ENCODE results near the gene SLAMF6.

SLAMF6 gene

DNA sequence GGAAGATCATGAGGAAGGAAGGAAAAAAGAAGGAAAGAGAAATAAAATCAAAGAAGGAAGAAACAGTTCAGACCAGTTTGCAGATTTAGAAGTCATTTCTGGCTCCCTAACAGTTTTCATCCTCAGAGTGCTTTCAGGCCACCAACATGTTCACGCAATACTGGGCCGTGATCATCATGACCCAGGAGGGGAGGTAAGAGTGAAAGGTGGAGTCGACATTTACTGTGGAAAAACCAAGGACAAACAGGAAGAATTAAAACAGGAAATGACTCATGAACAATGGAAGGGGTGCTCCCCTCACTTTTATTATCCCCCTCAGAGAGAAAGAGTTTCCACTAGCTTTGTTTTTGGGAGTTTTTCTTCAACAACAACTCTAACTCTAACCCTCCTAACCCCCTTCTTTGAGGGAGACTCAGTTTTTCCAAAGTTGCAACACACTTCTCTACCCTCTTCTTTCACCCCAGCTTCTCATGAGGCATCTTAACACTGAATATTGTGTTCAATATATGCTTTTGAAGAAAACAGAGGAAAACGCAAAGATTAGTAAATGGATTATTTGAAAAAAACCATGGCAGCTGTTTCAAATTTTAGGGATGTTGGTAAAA lies 62.3 kb downstream of the SLAMF6 start:
- DNase-seq = no peak

DNA sequence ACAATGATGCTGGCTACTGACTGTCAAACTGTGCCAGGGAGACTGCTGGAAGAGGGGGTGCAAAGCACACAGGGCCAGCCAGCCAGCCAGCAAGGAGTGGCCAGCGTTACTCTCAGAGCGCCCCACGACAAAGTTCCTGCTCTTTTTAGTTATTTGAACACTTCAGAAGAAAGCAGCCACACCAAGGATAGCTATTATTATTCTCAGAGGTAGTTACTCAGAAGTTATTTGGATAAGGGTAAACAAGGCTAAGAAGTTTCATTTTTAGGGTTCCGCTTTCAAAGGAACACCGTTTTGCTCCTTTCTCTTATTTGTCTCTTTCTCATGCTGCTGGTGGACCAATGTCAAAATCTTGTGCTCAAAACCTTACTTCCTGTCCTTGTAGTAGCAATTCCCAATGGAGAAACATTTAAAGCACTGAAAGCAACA lies 62.8 kb downstream of the SLAMF6 start:
- no peak for DNase-seq

DNA sequence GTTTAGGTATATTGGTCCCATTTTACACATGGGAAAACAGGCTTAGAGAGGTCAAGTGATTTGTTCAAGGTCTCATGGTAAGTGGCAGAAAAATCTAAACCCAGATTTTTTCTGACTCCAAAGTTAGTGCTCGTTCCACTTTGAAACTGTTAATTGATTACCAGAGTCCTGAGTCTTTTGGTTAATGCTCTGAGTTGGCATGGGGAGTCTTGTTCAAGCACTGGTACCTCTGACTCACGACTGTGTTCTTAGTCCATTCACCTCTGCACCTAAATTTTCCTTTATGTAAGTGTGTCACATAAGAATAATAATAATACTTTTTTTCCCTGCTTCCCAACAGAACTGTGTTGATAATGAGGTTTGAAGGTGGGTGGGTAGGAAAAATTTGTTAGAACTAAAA lies 63.4 kb downstream of the SLAMF6 start:
- DNase-seq = no peak

DNA sequence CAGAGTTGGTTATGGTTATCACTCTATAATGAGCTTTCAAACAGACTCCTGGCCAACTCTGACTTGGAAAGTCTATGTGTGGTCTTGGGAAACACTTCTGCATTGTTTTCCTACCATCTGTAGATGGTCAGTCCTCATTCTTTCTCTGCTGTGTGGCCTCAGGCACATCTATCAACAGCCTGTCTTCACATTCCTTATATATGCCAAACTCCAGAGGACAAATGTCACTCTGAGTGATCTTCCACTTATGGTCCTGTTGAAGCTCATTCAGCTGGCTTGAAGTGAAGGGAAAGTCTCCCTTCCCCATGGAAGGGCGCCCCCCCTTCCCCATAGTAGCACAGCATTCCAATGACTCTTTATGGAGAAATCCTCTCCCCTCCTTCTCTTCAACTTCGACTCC lies 64.0 kb downstream of the SLAMF6 start:
- DNase-seq = no peak

DNA sequence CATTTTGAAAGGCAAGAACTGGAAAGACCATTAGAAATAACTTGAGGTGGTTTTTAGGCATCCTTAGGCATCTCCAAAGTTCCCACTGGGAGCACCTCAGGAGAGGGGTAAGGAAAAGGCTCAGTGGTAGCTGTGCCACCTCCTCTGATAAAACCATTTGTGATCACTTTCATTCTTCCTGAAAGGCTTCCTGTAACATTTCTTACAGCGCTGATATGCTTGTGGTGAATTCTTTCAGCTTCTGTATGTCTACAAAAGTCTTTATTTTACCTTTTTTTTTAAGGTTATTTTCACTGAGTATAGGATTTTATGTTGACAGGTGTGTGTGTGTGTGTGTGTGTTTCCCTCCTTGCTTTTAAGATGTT lies 67.9 kb downstream of the SLAMF6 start:
- no peak for DNase-seq

DNA sequence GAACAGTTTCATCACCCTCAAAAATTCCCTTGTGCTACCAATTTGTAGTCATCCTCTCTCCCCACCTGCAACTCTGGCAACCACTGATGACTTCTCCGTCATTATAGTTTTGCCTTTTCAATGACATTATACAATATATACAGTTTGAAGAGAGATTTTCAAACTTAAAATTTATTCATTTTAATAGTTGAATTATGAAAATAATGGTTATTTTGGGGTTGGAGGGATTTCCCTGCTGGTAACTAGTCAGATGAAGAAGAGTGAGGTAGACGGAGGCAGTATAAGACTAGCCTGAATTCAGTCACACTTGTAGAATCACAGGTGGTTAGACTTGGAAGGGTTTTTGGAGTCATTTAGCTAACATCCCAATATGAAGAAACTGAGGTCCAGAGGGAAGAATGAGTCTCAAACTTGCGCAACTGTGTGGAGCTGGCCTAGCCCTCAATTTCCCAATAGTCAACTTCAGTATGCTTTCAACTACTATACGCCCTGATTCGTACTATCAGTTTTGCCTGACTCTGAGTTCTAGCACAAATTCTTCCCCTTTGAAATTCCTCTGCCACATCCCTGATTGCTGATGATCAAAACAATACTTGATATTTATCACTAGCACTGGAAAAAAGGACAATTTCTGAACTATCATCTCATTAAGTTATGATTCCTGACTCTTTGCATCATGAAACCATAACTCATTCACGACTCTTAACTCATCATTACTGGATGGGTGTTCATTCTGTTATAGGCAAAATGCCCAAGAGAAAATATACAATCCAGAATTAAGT lies 68.5 kb downstream of the SLAMF6 start:
- no peak for DNase-seq

DNA sequence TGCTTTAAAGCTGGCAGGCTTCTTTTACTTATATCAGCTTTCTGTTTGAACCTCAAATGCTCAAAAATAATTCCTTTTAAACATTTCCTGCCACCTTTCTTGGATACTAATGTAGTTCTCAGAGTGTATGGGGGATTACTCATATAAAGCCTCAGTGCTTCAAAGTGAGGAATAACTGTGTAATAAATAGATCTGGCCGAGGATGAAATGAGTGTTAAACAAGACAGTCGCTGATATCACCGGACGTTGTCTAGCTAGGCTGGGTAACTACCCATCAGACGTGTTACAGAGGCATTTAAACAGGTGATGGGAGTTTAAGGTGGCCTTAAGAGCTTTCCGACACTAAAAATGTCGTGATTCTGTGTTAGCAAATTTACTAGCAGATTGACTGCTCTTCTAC lies 69.6 kb downstream of the SLAMF6 start:
- no peak for DNase-seq

DNA sequence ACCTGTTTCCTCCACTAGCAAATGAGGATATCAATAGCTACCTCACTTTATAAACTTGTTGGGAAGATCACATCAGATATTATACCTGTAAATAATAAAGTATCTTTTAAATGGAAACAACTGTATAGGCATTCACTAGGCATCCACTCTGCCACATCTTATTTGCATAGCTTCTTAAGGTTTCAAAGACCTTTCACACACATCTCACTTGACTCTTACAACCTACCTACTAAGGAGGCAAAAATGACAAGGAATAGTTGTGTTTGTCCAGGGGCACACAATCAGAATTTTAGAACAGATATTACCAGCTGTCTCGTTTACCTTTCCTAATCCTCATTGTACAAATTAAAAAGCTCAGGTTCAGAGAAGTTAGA lies 71.2 kb downstream of the SLAMF6 start:
- DNase-seq = no peak

DNA sequence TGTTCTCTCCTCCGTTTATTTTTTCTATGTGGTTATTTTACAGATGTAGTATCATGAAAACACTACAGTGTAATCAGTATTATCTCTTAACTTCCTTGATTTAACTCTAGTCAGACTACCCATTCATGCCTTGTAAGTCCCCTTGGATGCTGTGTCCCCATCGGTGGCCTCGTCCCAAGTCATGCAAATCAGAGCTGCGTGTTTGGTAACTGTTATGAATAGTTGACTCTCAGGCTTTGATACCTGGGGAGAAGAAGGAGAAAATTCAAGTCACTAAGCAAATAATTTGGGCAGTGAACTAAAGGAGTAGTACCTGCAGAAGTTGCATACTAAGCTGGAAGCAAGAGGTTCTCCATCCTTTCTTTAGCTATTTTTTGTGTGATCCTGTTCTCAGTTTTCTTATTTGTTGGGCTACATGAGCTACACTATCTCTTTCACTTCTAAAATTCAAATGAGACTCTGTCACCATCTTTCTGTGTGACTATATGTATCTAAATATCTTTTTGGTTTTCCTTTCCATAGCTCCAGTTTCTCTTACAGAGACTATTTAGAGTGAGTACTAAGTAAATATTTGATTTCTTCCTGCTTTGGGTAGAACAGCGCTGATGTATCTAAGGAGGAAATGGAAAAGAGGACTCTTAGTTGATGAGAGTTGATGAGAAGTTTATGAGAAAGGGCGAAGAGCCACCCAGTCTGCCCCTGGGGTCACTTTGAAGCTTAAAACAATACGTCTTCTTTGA lies 71.8 kb downstream of the SLAMF6 start:
- no peak for DNase-seq

DNA sequence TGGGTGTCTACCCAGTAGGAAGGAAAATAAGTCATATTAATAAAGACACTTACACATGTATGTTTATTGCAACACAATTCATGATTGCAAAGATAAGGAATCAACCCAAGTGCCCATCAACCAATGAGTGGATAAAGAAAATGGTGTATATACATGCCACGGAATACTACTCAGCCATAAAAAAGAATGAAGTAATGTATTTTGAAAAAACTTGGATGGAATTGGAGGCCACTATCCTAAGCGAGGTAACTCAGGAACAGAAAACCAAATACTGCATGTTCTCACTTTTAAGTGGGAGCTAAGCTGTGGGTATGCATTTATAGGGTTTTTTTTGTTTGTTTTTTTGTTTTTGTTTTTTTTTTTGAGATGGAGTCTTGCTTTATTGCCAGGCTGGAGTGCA lies 73.6 kb downstream of the SLAMF6 start:
- no peak for DNase-seq

DNA sequence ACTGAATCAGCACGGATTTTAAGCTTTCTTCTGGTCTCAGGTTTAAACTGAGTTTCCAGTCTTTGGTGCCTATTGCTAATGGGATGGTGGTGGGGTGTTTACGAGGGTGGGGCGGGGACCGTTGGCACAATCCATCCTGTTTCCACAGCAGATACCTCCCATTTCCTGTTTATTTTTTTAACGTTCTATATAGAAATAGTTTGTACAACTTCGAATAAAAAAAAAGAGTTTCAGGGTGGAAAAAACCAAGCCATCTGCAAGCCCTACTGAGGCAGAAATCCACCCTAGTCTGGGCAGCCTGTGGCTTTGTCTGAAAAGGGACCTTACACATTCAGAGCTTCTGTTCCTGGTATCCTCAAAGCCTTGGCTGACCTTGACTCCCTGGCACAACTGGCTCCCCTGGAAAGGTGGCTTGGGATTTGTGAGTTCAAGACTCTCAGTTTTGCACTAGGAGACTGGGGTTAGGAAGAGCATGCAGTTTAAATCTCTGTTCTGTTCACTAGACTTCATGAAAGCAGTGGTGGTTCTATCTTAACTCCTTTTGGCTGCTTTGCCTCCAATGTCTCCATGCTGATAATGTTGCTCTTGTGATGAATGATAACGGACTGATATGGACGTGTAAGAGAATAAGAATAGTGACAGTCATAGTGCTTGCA lies 76.0 kb downstream of the SLAMF6 start:
- no peak for DNase-seq

DNA sequence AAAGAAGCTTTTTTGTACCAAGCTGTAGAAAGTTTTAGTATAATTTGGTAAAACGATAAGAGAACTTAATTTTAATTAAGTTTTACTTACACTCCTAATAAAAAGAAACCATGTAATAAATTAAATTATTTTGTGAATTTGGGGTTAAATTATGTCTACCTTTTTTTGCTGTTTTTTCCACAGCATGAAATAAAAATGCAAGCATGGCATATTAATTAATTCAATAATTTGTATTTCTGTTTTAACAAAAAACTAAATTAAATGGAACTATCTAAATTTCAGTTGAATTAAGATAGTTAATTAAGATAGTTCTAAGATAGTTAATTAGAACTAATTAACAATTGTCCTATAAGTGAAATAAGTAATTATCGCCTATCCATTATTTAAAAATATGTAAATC lies 83.3 kb downstream of the SLAMF6 start:
- DNase-seq = no peak

DNA sequence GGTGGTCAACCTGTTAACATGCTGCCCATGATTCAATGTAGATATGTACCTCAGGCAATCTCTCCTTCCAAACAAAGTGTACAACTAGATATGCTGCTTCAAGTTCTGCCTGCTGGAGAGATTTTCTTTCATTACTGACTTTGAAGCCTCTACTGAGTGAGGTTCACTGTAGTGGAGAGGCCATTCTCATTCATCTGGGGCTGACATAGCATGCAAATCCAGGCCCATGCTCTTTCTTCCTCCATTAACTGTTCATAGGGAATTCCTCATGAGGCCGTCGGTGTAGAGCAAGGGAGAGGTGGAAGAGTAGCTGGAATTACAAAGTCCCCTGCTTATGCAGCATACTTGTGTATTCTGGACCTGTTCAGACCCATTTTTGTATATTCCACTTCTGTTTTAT lies 84.1 kb downstream of the SLAMF6 start:
- DNase-seq = no peak

DNA sequence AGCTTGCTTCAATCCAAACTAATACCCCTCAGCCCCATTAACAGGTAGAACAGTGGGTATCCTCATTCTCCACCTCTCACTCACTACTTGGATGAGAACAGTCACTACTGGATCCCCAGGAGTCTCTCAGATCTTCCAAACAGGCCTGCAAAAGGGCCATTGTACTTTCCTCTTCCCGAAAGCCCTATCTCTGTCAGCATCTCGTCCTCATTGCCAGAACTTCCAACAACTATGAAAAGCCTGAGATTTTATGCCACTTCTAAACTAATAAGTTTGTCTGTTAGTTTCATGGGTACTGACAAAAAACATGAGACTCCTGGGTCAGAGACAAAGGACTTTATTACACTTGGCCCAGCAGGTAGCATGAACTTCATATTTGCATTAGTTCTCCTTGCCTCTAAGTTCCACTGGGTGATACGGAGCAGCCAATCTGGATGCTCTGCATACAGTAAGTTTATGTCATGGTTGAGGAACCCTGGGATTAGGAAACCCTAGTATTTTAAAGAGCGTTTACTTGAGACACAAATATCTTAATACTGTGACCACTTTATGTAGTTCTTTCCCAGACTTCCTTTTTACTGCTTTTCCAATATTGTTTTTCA lies 84.6 kb downstream of the SLAMF6 start:
- DNase-seq = no peak

DNA sequence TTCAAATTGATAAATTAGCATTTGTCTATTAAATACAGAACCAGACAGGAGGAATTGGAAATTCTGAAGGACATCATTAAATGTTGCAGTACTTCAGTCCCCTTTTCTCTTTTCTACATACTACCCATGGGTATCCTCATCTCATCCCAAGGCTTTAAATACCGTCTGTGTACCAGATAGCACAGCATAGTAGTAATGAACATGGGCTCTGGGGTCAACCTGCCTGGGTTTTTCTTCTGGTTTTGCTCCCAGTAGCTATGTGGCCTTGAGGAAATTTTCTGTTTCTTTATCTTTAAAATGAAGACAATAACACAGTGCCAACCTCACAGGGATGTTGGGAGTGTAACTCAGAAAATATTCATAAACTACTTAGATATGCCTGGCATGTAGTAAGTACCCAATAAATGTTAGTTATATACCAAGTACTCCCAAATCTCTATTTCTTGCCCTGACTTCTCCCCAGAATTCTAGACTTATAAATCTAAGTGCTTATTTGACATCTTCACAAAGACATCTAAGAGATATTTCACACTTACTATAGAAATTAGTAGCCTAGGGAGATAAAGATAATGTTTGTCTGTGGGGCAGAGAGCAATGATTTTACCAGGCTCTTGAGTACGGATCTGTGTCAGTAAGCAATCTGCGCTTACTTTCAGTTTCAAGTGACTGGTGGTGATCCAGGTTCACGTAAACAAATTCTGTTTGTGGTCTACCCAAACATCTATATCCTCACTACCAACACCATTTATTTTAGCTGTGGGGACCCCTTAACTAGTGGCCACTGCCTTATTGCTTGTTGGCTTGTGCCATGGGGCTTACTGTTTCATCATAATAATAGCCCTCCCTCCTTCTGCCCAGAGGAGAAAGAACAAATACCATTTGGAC lies 85.4 kb downstream of the SLAMF6 start:
- DNase-seq = no peak

DNA sequence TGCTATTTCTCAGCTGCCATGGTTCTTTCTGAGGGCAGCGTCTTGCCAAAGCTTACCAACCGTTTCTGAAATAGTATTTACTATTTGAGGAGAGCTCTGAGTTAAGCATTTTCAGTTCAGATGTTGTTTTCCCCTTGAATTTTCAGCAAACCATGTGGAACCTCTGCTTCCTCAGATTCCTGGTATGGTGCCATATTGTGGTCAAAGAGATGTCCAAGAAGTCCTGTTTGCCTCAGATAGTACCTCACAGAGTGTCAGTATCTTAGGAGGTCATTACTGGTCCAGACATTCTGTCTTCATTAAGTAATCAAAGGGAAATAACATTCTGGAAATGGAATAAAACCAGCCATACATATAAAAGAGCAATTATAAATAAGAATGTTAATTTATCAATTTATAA lies 86.1 kb downstream of the SLAMF6 start:
- no peak for DNase-seq

Measured in stimulated activated CD4-positive, alpha-beta T cell treated with anti-CD3 and anti-CD28 coated beads, Interleukin-4, amount 100 ng/mL, for 1 hour (primary cell).